HepG2 (cell line): ENCODE data around the gene ALDH3B1. TPM values are rescaled to one million over a fixed set of nuclear protein-coding genes. Genes with fewer than 3 reads are reported as not detected.

ENCODE experiments used
- ASH2L ChIP-seq: fragments of 300-600, 200-600 bp; sonication (generic); IDR thresholded peaks from 2 replicates; pipeline ENCODE4 v1.7.0; 2017; ENCODE audit warnings: low read depth, mild to moderate bottlenecking, moderate library complexity, mixed read lengths, low read length; ENCODE audit not compliant: insufficient read length
- CEBPG ChIP-seq: IDR thresholded peaks from 2 replicates; pipeline ENCODE4 v1.6.1; 2016
- FOSL2 ChIP-seq: sonication (generic); formaldehyde crosslinking; IDR thresholded peaks from 2 replicates; pipeline ENCODE4 v1.4.0; 2020; ENCODE audit warnings: missing genetic modification reagents
- HDAC1 ChIP-seq: sonication (generic); formaldehyde crosslinking; IDR thresholded peaks from 2 replicates; pipeline ENCODE4 v1.5.1; 2020; ENCODE audit warnings: mild to moderate bottlenecking, missing genetic modification reagents
- KDM6A ChIP-seq: IDR thresholded peaks from 2 replicates; pipeline ENCODE4 v1.6.1; 2016; ENCODE audit warnings: low read depth
- KLF11 ChIP-seq: IDR thresholded peaks from 2 replicates; pipeline ENCODE4 v1.6.1; 2016; ENCODE audit warnings: missing compliant biosample characterization
- KLF16 ChIP-seq, 2 experiments: sonication (generic) in 1 of 2; formaldehyde crosslinking in 1 of 2; IDR thresholded peaks; 2 replicates each; pipeline versions ENCODE4 v1.6.1 to v1.8.0; 2016 to 2023; ENCODE audit warnings: missing genetic modification reagents in 2 of 2, missing compliant biosample characterization in 1 of 2
- MTF1 ChIP-seq: sonication (generic); formaldehyde crosslinking; IDR thresholded peaks from 2 replicates; pipeline ENCODE4 v1.5.0; 2020; ENCODE audit warnings: missing genetic modification reagents
- PHF8 ChIP-seq: sonication (generic); formaldehyde crosslinking; IDR thresholded peaks from 2 replicates; pipeline ENCODE4 v1.5.0; 2020; ENCODE audit warnings: missing genetic modification reagents
- PRMT3 ChIP-seq: sonication (generic); formaldehyde crosslinking; IDR thresholded peaks from 2 replicates; pipeline ENCODE4 v1.8.1; 2022; ENCODE audit warnings: low read depth, mild to moderate bottlenecking, moderate library complexity, missing genetic modification reagents, borderline replicate concordance
- RARA ChIP-seq: IDR thresholded peaks from 2 replicates; pipeline ENCODE4 v1.6.1; 2016; ENCODE audit warnings: missing genetic modification reagents, missing compliant biosample characterization
- RFX1 ChIP-seq: fragments of 450-650 bp; IDR thresholded peaks from 2 replicates; pipeline ENCODE4 v1.6.1; 2017
- RFX3 ChIP-seq: IDR thresholded peaks from 2 replicates; pipeline ENCODE4 v1.6.1; 2016; ENCODE audit warnings: missing biosample characterization, missing genetic modification reagents
- RFXAP ChIP-seq: sonication (generic); formaldehyde crosslinking; IDR thresholded peaks from 2 replicates; pipeline ENCODE4 v1.4.0; 2020; ENCODE audit warnings: missing genetic modification reagents, borderline replicate concordance
- RXRA ChIP-seq: sonication (generic); formaldehyde crosslinking; IDR thresholded peaks from 2 replicates; pipeline ENCODE4 v1.5.1; 2020; ENCODE audit warnings: missing genetic modification reagents
- SALL1 ChIP-seq: sonication (generic); formaldehyde crosslinking; IDR thresholded peaks from 2 replicates; pipeline ENCODE4 v1.8.0; 2022; ENCODE audit warnings: mild to moderate bottlenecking, missing genetic modification reagents
- SMAD3 ChIP-seq: sonication (generic); formaldehyde crosslinking; IDR thresholded peaks from 2 replicates; pipeline ENCODE4 v1.4.0; 2020; ENCODE audit warnings: missing genetic modification reagents
- SOX5 ChIP-seq: IDR thresholded peaks from 2 replicates; pipeline ENCODE4 v1.6.1; 2016; ENCODE audit warnings: borderline replicate concordance
- TRIM24 ChIP-seq: sonication (generic); formaldehyde crosslinking; IDR thresholded peaks from 2 replicates; pipeline ENCODE4 v1.8.0; 2022; ENCODE audit warnings: mild to moderate bottlenecking, missing genetic modification reagents
- ZBTB20 ChIP-seq: sonication (generic); formaldehyde crosslinking; IDR thresholded peaks from 2 replicates; pipeline ENCODE4 v1.8.1; 2023; ENCODE audit warnings: missing genetic modification reagents, low read depth, mild to moderate bottlenecking, borderline replicate concordance
- ZBTB49 ChIP-seq: sonication (generic); formaldehyde crosslinking; IDR thresholded peaks from 2 replicates; pipeline ENCODE4 v1.4.0; 2020; ENCODE audit warnings: missing genetic modification reagents, borderline replicate concordance
- ZEB1 ChIP-seq: IDR thresholded peaks from 2 replicates; pipeline ENCODE4 v1.6.1; 2012; ENCODE audit warnings: mild to moderate bottlenecking, low read depth, inconsistent platforms; ENCODE audit not compliant: insufficient replicate concordance
- ZGPAT ChIP-seq: IDR thresholded peaks from 2 replicates; pipeline ENCODE4 v1.6.1; 2016; ENCODE audit warnings: mild to moderate bottlenecking
- ZNF33A ChIP-seq: sonication (generic); formaldehyde crosslinking; IDR thresholded peaks from 2 replicates; pipeline ENCODE4 v1.5.1; 2020; ENCODE audit warnings: missing genetic modification reagents, mild to moderate bottlenecking, moderate library complexity, borderline replicate concordance
- ZNF460 ChIP-seq: sonication (generic); formaldehyde crosslinking; IDR thresholded peaks from 2 replicates; pipeline ENCODE4 v1.5.1; 2020; ENCODE audit warnings: missing genetic modification reagents, mild to moderate bottlenecking, borderline replicate concordance
- ZNF501 ChIP-seq: sonication (generic); formaldehyde crosslinking; IDR thresholded peaks from 2 replicates; pipeline ENCODE4 v1.5.1; 2020; ENCODE audit warnings: mild to moderate bottlenecking, moderate library complexity, missing genetic modification reagents
- ZNF598 ChIP-seq: sonication (generic); formaldehyde crosslinking; IDR thresholded peaks from 2 replicates; pipeline ENCODE4 v1.5.1; 2020; ENCODE audit warnings: mild to moderate bottlenecking, missing genetic modification reagents, borderline replicate concordance
- ZNF772 ChIP-seq: sonication (generic); formaldehyde crosslinking; IDR thresholded peaks from 2 replicates; pipeline ENCODE4 v1.5.0; 2020; ENCODE audit warnings: mild to moderate bottlenecking, missing genetic modification reagents
- ZNF792 ChIP-seq: IDR thresholded peaks from 2 replicates; pipeline ENCODE4 v1.6.1; 2016
- polyA plus RNA-seq, 8 experiments: library from polyadenylated mRNA; depleted of rRNA in 3 of 8; stranded (reverse) in 7 of 8; unstranded in 1 of 8; fragments of >200 nt; fragmentation: Illumina TruSeq in 4 of 8; extraction: Trizol in 4 of 8; gene quantifications; 2 replicates each; pipeline versions ENCODE4 v1.2.1 to v1.2.3, GENCODE V29; 2011 to 2016; ENCODE audit warnings: low read depth in 4 of 8, missing spikeins in 1 of 8, mixed read lengths in 1 of 8; ENCODE audit not compliant: insufficient read depth in 1 of 8
- total RNA-seq, 5 experiments: library from RNA; depleted of rRNA; stranded (reverse); fragments of >200 nt; fragmentation: Illumina TruSeq; extraction: Trizol; gene quantifications; 2 replicates each; pipeline ENCODE4 v1.2.3, GENCODE V29; 2016; ENCODE audit warnings: low read depth in 1 of 5

ALDH3B1 gene
- total and polyA plus RNA-seq, 2 of the 13 experiments (the other 11 are each of a cell fraction or from before 2014, with no cell fraction given): 4.0 to 6.7 TPM

- TF ChIP-seq ASH2L (peak; percentile 41), PRMT3 (CRISPR knock-in tag) (peak; percentile 58; the same call in 1 of the 2 replicates), ZBTB49 (CRISPR knock-in tag) (no peak), SALL1 (peak; percentile 44; the same call in 1 of the 2 replicates), FOSL2 (CRISPR knock-in tag) (peak; percentile 23; the same call in 1 of the 2 replicates), RFX3 (CRISPR knock-in tag) (0 out of 2 replicates have a peak, but pooled peaks have one; percentile 39), ZEB1 (peak; percentile 20), RFXAP (CRISPR knock-in tag) (peak; percentile 59; the same call in 1 of the 2 replicates), ZNF598 (CRISPR knock-in tag) (no peak), RFX1 (peak; percentile 62; the same call in 1 of the 2 replicates), CEBPG (CRISPR knock-in tag) (peak; percentile 30; the same call in 1 of the 2 replicates), ZNF460 (CRISPR knock-in tag) (no peak), ZBTB20 (CRISPR knock-in tag) (0 out of 2 replicates have a peak, but pooled peaks have one; percentile 13), ZGPAT (CRISPR knock-in tag) (peak; percentile 37; the same call in 1 of the 2 replicates), ZNF772 (CRISPR knock-in tag) (0 out of 2 replicates have a peak, but pooled peaks have one; percentile 18), KLF11 (CRISPR knock-in tag) (no peak), SOX5 (CRISPR knock-in tag) (peak; percentile 73; the same call in 1 of the 2 replicates), PHF8 (CRISPR knock-in tag) (peak; percentile 34; the same call in 1 of the 2 replicates), MTF1 (CRISPR knock-in tag) (no peak), TRIM24 (CRISPR knock-in tag) (no peak), ZNF792 (CRISPR knock-in tag) (no peak), ZNF501 (CRISPR knock-in tag) (no peak), KDM6A (peak; percentile 74; the same call in 1 of the 2 replicates), SMAD3 (CRISPR knock-in tag) (0 out of 2 replicates have a peak, but pooled peaks have one; percentile 27), ZNF33A (no peak), RARA (peak; percentile 78), KLF16 (CRISPR knock-in tag; IDR thresholded peaks at IDR 0.05) (0 out of 4 replicates have a peak, but pooled peaks of 1 of the 2 experiments have one; percentile 29), RXRA (CRISPR knock-in tag) (peak; percentile 68; the same call in 1 of the 2 replicates), HDAC1 (CRISPR knock-in tag) (peak; percentile 44; the same call in 1 of the 2 replicates)
Measured at GRCh38 chr11:68012843-68013610, 2.9 kb downstream of the ALDH3B1 start (continued).
